Astrocyte of the cerebellum (primary cell): ENCODE data around the gene PDC.
"Not testable (repeated sequence)": the region's sequence is repeated elsewhere in the genome, so short reads cannot be mapped to it uniquely, and the experiment has no call there.

Experiments used
- DNase-seq: peaks from one replicate; pipeline ENCODE4 v3.0.0-alpha.2; 2011; ENCODE audit warnings: low read depth
- H3K4me3 ChIP-seq: 2 replicates; pipeline ENCODE4 v1.5.1; 2011; ENCODE audit warnings: mild to moderate bottlenecking, low read depth, low read length, moderate library complexity
- CTCF ChIP-seq: IDR thresholded peaks from 2 replicates; pipeline ENCODE4 v1.5.1; 2012; ENCODE audit warnings: low read length, low read depth, moderate library complexity, mild to moderate bottlenecking; ENCODE audit errors: missing control alignments
- in situ Hi-C: cut with HindIII; loops from 2 replicates; pipeline ENCODE4 v1.10.0; 2017; ENCODE audit warnings: low sequenced_read_pairs

The PDC gene

GRCh38 chr1:186476264-186477040 lies 15.5 kb upstream of the PDC start:
- no peak overlapping the region for H3K4me3 ChIP-seq
- TF ChIP-seq CTCF, result no peak
- no peak for DNase-seq
- in situ Hi-C loops, result loop anchor here (25.0 kb wide), 1 partner anchor 511 kb away; no protein-coding TSS in a partner anchor

GRCh38 chr1:186474208-186474607 lies 13.3 kb upstream of the PDC start:
- H3K4me3 ChIP-seq, result no peak overlapping the region
- TF ChIP-seq CTCF, result no peak
- in situ Hi-C loops, result no loop called here
- peak; percentile 37 for DNase-seq

- DNase-seq, result no peak
- in situ Hi-C loops, result no loop called here
- H3K4me3 ChIP-seq, result no peak overlapping the region
- no peak for TF ChIP-seq CTCF
Measured at GRCh38 chr1:186473047-186473446, 12.1 kb upstream of the PDC start.

GRCh38 chr1:186465946-186466345 lies 5.0 kb upstream of the PDC start:
- TF ChIP-seq CTCF, result no peak
- in situ Hi-C loops, result no loop called here
- no peak for DNase-seq
- H3K4me3 ChIP-seq, result no peak overlapping the region

GRCh38 chr1:186465491-186465890 lies 4.6 kb upstream of the PDC start:
- H3K4me3 ChIP-seq, DNase-seq, in situ Hi-C loops: not testable (repeated sequence)

- H3K4me3 ChIP-seq, result no peak overlapping the region
- no peak for TF ChIP-seq CTCF
- in situ Hi-C loops, result no loop called here
- DNase-seq, result no peak
Measured at GRCh38 chr1:186463926-186464325, 3.0 kb upstream of the PDC start.

- in situ Hi-C loops, result no loop called here
- no peak overlapping the region for H3K4me3 ChIP-seq
- TF ChIP-seq CTCF, result no peak
- no peak for DNase-seq
Measured at GRCh38 chr1:186463511-186463910, 2.6 kb upstream of the PDC start.

- DNase-seq, in situ Hi-C loops, H3K4me3 ChIP-seq: not testable (repeated sequence)
Measured at GRCh38 chr1:186459161-186459560, 1.8 kb downstream of the PDC start.
